HepG2 (cell line): ENCODE results near the gene SNCAIP. TPM values are rescaled to one million over a fixed set of nuclear protein-coding genes. Genes with fewer than 3 reads are reported as not detected.

Source experiments
- ATAC-seq: fragments of 200-7000 bp; cut with Tn5 transposase; 3 replicates; pipeline ENCODE4 v1.9.1; 2020; ENCODE audit warnings: mild to moderate bottlenecking, moderate library complexity
- BruUV-seq: library from RNA; stranded (reverse); fragments of 400-500 nt; replicated peaks from 2 replicates; lab custom pipeline; 2021; lab: Mats Ljungman, UMichigan
- CTCF ChIA-PET: fragments of 300-600 bp; formaldehyde crosslinking; extraction: SDS; loops from one replicate; lab custom pipeline; 2021; ENCODE audit warnings: low total read pairs, inconsistent platforms, low intra/inter-chr PET ratio; lab: Yijun Ruan, JAX
- POLR2A ChIA-PET: fragments of 350-600 bp; sonication (Branson Sonifier 250); formaldehyde crosslinking; loops from one replicate; lab custom pipeline; 2020; ENCODE audit warnings: antibody characterized with exemption, inconsistent platforms; lab: Yijun Ruan, JAX
- DNase-seq: peaks from one replicate; pipeline ENCODE4 v3.0.0-alpha.2; 2015; ENCODE audit warnings: low spot score
- FAIRE-seq: peaks from 3 replicates; lab custom pipeline; 2011; peaks lifted over from hg19 to GRCh38; lab: Jason Lieb, UNC
- H2AFZ ChIP-seq: one replicate; pipeline ENCODE4 v1.6.1; 2011; ENCODE audit warnings: low read length, inconsistent platforms
- H3K27ac ChIP-seq: fragments of 300-600 bp; 3 replicates; pipeline ENCODE4 v1.8.0; 2011; ENCODE audit warnings: mixed run types, mild to moderate bottlenecking, mixed read lengths, low read length, inconsistent platforms; ENCODE audit not compliant: insufficient read depth; ENCODE audit errors: extremely low read length
- H3K27me3 ChIP-seq, 2 experiments: fragments of 200-600 bp in 1 of 2; 2 replicates in 1 of 2; 3 replicates in 1 of 2; pipeline versions ENCODE4 v1.6.0 to v1.8.0; 2011; ENCODE audit warnings: low read length in 2 of 2, mild to moderate bottlenecking in 2 of 2, moderate library complexity in 2 of 2, inconsistent platforms in 1 of 2; ENCODE audit not compliant: insufficient read depth in 2 of 2, control insufficient read depth in 1 of 2
- H3K36me3 ChIP-seq, 2 experiments: fragments of 200-600 bp in 1 of 2; replicated peaks in 1 of 2; 2 replicates in 1 of 2; 3 replicates in 1 of 2; pipeline versions ENCODE4 v1.5.1 to v1.8.0; 2011; ENCODE audit warnings: low read length in 2 of 2, inconsistent platforms in 1 of 2; ENCODE audit not compliant: insufficient read depth in 2 of 2, control insufficient read depth in 1 of 2
- H3K4me1 ChIP-seq: 2 replicates; pipeline ENCODE4 v1.5.1; 2012; ENCODE audit warnings: low read length, inconsistent platforms; ENCODE audit not compliant: insufficient read depth
- H3K4me2 ChIP-seq: 2 replicates; pipeline ENCODE4 v1.6.0; 2011; ENCODE audit warnings: low read depth, low read length, inconsistent platforms
- H3K4me3 ChIP-seq, 3 experiments: fragments of 200-600 bp in 1 of 3; sonication (generic), shearing (Covaris generic) in 1 of 3; replicated peaks in 1 of 3; 2 replicates each; pipeline ENCODE4 v1.5.1; 2011 to 2016; ENCODE audit warnings: low read length in 3 of 3, inconsistent platforms in 2 of 3, low read depth in 2 of 3, mild to moderate bottlenecking in 2 of 3, control low read depth in 1 of 3, mixed read lengths in 1 of 3; ENCODE audit not compliant: insufficient read depth in 1 of 3
- H3K79me2 ChIP-seq: one replicate; pipeline ENCODE4 v1.6.1; 2011; ENCODE audit warnings: low read length, inconsistent platforms; ENCODE audit not compliant: insufficient read depth
- H3K9ac ChIP-seq: 2 replicates; pipeline ENCODE4 v1.6.0; 2011; ENCODE audit warnings: mild to moderate bottlenecking, low read depth, low read length, inconsistent platforms; ENCODE audit not compliant: insufficient read depth
- H3K9me3 ChIP-seq: 2 replicates; pipeline ENCODE4 v1.5.1; 2012; ENCODE audit warnings: mild to moderate bottlenecking, low read length
- H4K20me1 ChIP-seq: 2 replicates; pipeline ENCODE4 v1.6.0; 2011; ENCODE audit warnings: inconsistent platforms, mild to moderate bottlenecking, low read length, moderate library complexity; ENCODE audit not compliant: insufficient read depth
- FOXA1 ChIP-seq, 2 experiments: fragments of 450-650 bp in 1 of 2; sonication (generic) in 1 of 2; formaldehyde crosslinking in 1 of 2; IDR thresholded peaks; 2 replicates each; pipeline versions ENCODE4 v1.4.0 to v1.6.1; 2016 to 2020; ENCODE audit warnings: missing genetic modification reagents in 1 of 2
- HIVEP1 ChIP-seq: sonication (generic); formaldehyde crosslinking; IDR thresholded peaks from 2 replicates; pipeline ENCODE4 v1.4.0; 2020; ENCODE audit warnings: mild to moderate bottlenecking, missing genetic modification reagents
- TAF15 ChIP-seq: fragments of 200-400 bp; formaldehyde crosslinking; IDR thresholded peaks from one replicate; pipeline ENCODE4 v1.6.1; 2018; ENCODE audit warnings: mild to moderate bottlenecking, low read depth, low read length; ENCODE audit not compliant: poor library complexity, severe bottlenecking
- U2AF2 ChIP-seq: fragments of 200-400 bp; formaldehyde crosslinking; IDR thresholded peaks from 2 replicates; pipeline ENCODE4 v1.6.1; 2017; ENCODE audit warnings: low read depth, mild to moderate bottlenecking, low read length
- ZMYM2 ChIP-seq: sonication (generic); formaldehyde crosslinking; IDR thresholded peaks from 2 replicates; pipeline ENCODE4 v1.8.0; 2022; ENCODE audit warnings: mild to moderate bottlenecking, missing genetic modification reagents
- ZNF564 ChIP-seq: sonication (generic); formaldehyde crosslinking; IDR thresholded peaks from 2 replicates; pipeline ENCODE4 v1.8.1; 2023; ENCODE audit warnings: mild to moderate bottlenecking, missing genetic modification reagents
- ZNF615 ChIP-seq: sonication (generic); formaldehyde crosslinking; IDR thresholded peaks from 2 replicates; pipeline ENCODE4 v1.5.0; 2020; ENCODE audit warnings: mild to moderate bottlenecking, missing genetic modification reagents, borderline replicate concordance
- ZNF776 ChIP-seq: sonication (generic); formaldehyde crosslinking; IDR thresholded peaks from 2 replicates; pipeline ENCODE4 v1.4.0; 2020; ENCODE audit warnings: mild to moderate bottlenecking, missing genetic modification reagents
- WGBS: methylation state at CpG from one replicate; pipeline ENCODE4 v1.1.6; 2017; ENCODE audit warnings: low lambda C conversion rate; 5-methylcytosine and 5-hydroxymethylcytosine counted together
- in situ Hi-C: cut with HindIII; loops from 2 replicates; pipeline ENCODE4 v1.10.0; 2017; ENCODE audit warnings: low pct_unique_long_range_greater_than_20kb; ENCODE audit not compliant: extremely low pct_ligation_motif_present
- intact Hi-C: fragments of 100-400 bp; cut with micrococcal nuclease; formaldehyde crosslinking; loops from one replicate; pipeline ENCODE4 v1.10.0; 2022; ENCODE audit not compliant: unreplicated experiment
- polyA plus RNA-seq, 8 experiments: library from polyadenylated mRNA; depleted of rRNA in 3 of 8; stranded (reverse) in 7 of 8; unstranded in 1 of 8; fragments of >200 nt; fragmentation: Illumina TruSeq in 4 of 8; extraction: Trizol in 4 of 8; gene quantifications; 2 replicates each; pipeline versions ENCODE4 v1.2.1 to v1.2.3, GENCODE V29; 2011 to 2016; ENCODE audit warnings: low read depth in 4 of 8, missing spikeins in 1 of 8, mixed read lengths in 1 of 8; ENCODE audit not compliant: insufficient read depth in 1 of 8
- total RNA-seq, 5 experiments: library from RNA; depleted of rRNA; stranded (reverse); fragments of >200 nt; fragmentation: Illumina TruSeq; extraction: Trizol; gene quantifications; 2 replicates each; pipeline ENCODE4 v1.2.3, GENCODE V29; 2016; ENCODE audit warnings: low read depth in 1 of 5
- TF ChIP-seq, protein P1 (sequence below): sonication (generic); formaldehyde crosslinking; conservative IDR thresholded peaks from 2 replicates; pipeline ENCODE4 v1.5.0; 2020; ENCODE audit warnings: missing genetic modification reagents

SNCAIP gene
- total and polyA plus RNA-seq, 2 of the 13 experiments (the other 11 are each of a cell fraction or from before 2014, with no cell fraction given), result not detected

DNA sequence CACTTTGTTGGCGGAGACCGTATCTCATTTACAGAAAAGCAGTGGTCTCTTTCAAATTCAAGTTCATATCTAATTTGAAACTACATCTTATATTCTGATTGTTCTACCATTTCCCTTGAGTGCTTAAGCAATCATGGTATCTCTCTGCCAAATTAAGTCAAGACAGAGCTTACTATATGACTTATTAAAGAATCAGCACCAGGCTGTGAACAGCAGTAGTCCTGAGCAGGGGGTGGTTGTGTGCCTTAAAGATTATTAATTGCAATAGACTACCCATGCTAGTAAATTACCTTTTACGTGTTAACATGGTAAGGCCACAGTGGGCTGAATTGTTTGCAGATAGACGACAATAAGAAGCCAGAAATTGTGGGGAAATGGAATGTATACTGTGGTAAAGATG, 21.5 kb downstream of the SNCAIP start (continued):
- TF ChIP-seq TAF15, result no peak

DNA sequence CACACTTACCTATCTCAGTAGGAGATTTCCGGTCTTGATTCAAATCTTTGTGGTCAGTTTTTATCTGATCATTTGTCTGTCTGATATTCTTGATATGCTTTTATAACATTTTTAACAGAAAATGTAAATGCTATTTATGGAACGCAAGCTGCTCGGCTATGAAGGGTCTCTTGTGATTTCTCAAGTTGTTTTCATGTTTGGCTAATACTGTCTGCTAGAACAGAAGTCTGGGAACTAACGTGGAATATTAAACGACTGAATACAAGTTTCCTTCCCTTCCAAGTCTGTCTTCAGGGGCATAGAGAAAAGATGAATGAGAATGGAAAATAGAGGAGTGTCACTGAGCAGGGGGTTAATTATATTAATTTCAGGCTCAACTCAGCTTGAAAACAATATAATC, 27.6 kb downstream of the SNCAIP start:
- H4K20me1 ChIP-seq, result no peaks in the 10 kb centered on the region
- POLR2A ChIA-PET, result no interaction called here
- no peaks in the 10 kb centered on the region for H3K79me2 ChIP-seq
- no peaks in the 10 kb centered on the region for H3K9me3 ChIP-seq
- ATAC-seq (no peak), DNase-seq (no peak)
- no peaks in the 10 kb centered on the region for H3K36me3 ChIP-seq
- WGBS, result 6% methylated on average over 5 of the region's 5 CpGs
- CTCF ChIA-PET, result no interaction called here
- H3K4me2 ChIP-seq, result no peak overlapping the region
- intact Hi-C loops, result no loop called here
- BruUV-seq, result no TSS peak
- H3K27ac ChIP-seq, result no peak overlapping the region
- H3K27me3 ChIP-seq, result no peaks in the 10 kb centered on the region; a peak in 2 of 5 replicates
- TF ChIP-seq ZNF776 (CRISPR knock-in tag), result no peak
- no peak for TF ChIP-seq HIVEP1 (CRISPR knock-in tag)
- TF ChIP-seq U2AF2, result no peak
- TF ChIP-seq ZMYM2 (CRISPR knock-in tag), result no peak
- TF ChIP-seq ZNF564 (CRISPR knock-in tag), result no peak
- TF ChIP-seq, protein P1, sequence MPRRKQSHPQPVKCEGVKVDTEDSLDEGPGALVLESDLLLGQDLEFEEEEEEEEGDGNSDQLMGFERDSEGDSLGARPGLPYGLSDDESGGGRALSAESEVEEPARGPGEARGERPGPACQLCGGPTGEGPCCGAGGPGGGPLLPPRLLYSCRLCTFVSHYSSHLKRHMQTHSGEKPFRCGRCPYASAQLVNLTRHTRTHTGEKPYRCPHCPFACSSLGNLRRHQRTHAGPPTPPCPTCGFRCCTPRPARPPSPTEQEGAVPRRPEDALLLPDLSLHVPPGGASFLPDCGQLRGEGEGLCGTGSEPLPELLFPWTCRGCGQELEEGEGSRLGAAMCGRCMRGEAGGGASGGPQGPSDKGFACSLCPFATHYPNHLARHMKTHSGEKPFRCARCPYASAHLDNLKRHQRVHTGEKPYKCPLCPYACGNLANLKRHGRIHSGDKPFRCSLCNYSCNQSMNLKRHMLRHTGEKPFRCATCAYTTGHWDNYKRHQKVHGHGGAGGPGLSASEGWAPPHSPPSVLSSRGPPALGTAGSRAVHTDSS, result no peak
- no peak for TF ChIP-seq ZNF615 (CRISPR knock-in tag)
- no peak for TF ChIP-seq FOXA1 (IDR thresholded peaks at IDR 0.05)
- TF ChIP-seq FOXA1 (CRISPR knock-in tag; IDR thresholded peaks at IDR 0.05), result no peak
- TF ChIP-seq, all 625 proteins: peak for 0
- in situ Hi-C loops, result no loop called here
- no peak for FAIRE-seq
- no peak overlapping the region for H3K9ac ChIP-seq
- H3K4me1 ChIP-seq, result no peaks in the 10 kb centered on the region
- H2AFZ ChIP-seq, result no peak overlapping the region
- no peak overlapping the region for H3K4me3 ChIP-seq
